ENCODE results near the gene COL7A1. TPM values are rescaled to one million over a fixed set of nuclear protein-coding genes. Genes with fewer than 3 reads are reported as not detected.

COL7A1 gene
- total RNA-seq, 2 donors from 2014 or later, result 15.7 to 16.6 TPM

- no peaks in the 10 kb centered on the region for H3K27me3 ChIP-seq (ENCODE audit: control insufficient read depth, insufficient read depth, low read length, poor library complexity, severe bottlenecking)
- 96 to 100% methylated on average over 3 to 6 of the region's 6 CpGs for whole genome bisulfite sequencing, 2 experiments (ENCODE audit: insufficient coverage in 1 of 2, insufficient read length in 1 of 2)
- H3K36me3 Mint-ChIP-seq (ENCODE audit: low read depth), result peaks cover 65% of the 10 kb centered on the region
Measured at GRCh38 chr3:48625600-48625999, 30.5 kb upstream of the COL7A1 start.

GRCh38 chr3:48624767-48625166 lies 29.6 kb upstream of the COL7A1 start:
- no peak overlapping the region for H3K27ac Mint-ChIP-seq
- no peak overlapping the region for H3K27ac ChIP-seq (ENCODE audit: low read depth, low read length)
- no peak overlapping the region for H3K4me3 Mint-ChIP-seq
- H3K4me1 ChIP-seq (ENCODE audit: control insufficient read depth, insufficient read depth, low read length), result no peaks in the 10 kb centered on the region
- H3K4me3 ChIP-seq (ENCODE audit: low read length), result no peak overlapping the region
- no peaks in the 10 kb centered on the region for H3K4me1 Mint-ChIP-seq
- H3K9me3 ChIP-seq (ENCODE audit: control insufficient read depth, low read length), result no peaks in the 10 kb centered on the region
- H3K27me3 ChIP-seq (ENCODE audit: control insufficient read depth, insufficient read depth, low read length, poor library complexity, severe bottlenecking), result no peaks in the 10 kb centered on the region
- peaks cover 58% of the 10 kb centered on the region for H3K36me3 Mint-ChIP-seq (ENCODE audit: low read depth)
- no peaks in the 10 kb centered on the region for H3K27me3 Mint-ChIP-seq (ENCODE audit: insufficient read depth)
- no peak for DNase-seq
- 90 to 95% methylated on average over 9 to 10 of the region's 10 CpGs for WGBS, 2 experiments (ENCODE audit: insufficient coverage in 1 of 2, insufficient read length in 1 of 2)
- H3K9me3 Mint-ChIP-seq, result no peaks in the 10 kb centered on the region
- H3K36me3 ChIP-seq (ENCODE audit: control insufficient read depth, insufficient read depth, low read length), result peaks cover 24% of the 10 kb centered on the region
- TF ChIP-seq CTCF (conservative IDR thresholded peaks at IDR 0.05), result no peak
- no peak overlapping the region for H3K9ac ChIP-seq (ENCODE audit: extremely low read depth, low read length, poor library complexity, severe bottlenecking)

More at GRCh38 chr3:48625600-48625999, 30.5 kb upstream of the COL7A1 start:
- no peaks in the 10 kb centered on the region for H3K4me1 Mint-ChIP-seq
- H3K9me3 ChIP-seq (ENCODE audit: control insufficient read depth, low read length), result no peaks in the 10 kb centered on the region
- no peaks in the 10 kb centered on the region for H3K4me1 ChIP-seq (ENCODE audit: control insufficient read depth, insufficient read depth, low read length)
- H3K27me3 Mint-ChIP-seq (ENCODE audit: insufficient read depth), result no peaks in the 10 kb centered on the region
- DNase-seq, result no peak
- H3K4me3 ChIP-seq (ENCODE audit: low read length), result no peak overlapping the region
- H3K4me3 Mint-ChIP-seq, result no peak overlapping the region
- no peak overlapping the region for H3K9ac ChIP-seq (ENCODE audit: extremely low read depth, low read length, poor library complexity, severe bottlenecking)
- peaks cover 33% of the 10 kb centered on the region for H3K36me3 ChIP-seq (ENCODE audit: control insufficient read depth, insufficient read depth, low read length)
- H3K27ac Mint-ChIP-seq, result no peak overlapping the region
- TF ChIP-seq CTCF (conservative IDR thresholded peaks at IDR 0.05), result no peak
- H3K27ac ChIP-seq (ENCODE audit: low read depth, low read length), result no peak overlapping the region
- no peaks in the 10 kb centered on the region for H3K9me3 Mint-ChIP-seq

- no peaks in the 10 kb centered on the region for H3K4me1 Mint-ChIP-seq
- DNase-seq, result no peak
- H3K4me3 ChIP-seq (ENCODE audit: low read length), result no peak overlapping the region
- no peaks in the 10 kb centered on the region for H3K9me3 Mint-ChIP-seq
- TF ChIP-seq CTCF (conservative IDR thresholded peaks at IDR 0.05), result no peak
- no peaks in the 10 kb centered on the region for H3K27me3 Mint-ChIP-seq (ENCODE audit: insufficient read depth)
- peaks cover under 1% of the 10 kb centered on the region for H3K9me3 ChIP-seq (ENCODE audit: control insufficient read depth, low read length)
- no peaks in the 10 kb centered on the region for H3K4me1 ChIP-seq (ENCODE audit: control insufficient read depth, insufficient read depth, low read length)
- H3K36me3 Mint-ChIP-seq (ENCODE audit: low read depth), result peaks cover 51% of the 10 kb centered on the region
- H3K36me3 ChIP-seq (ENCODE audit: control insufficient read depth, insufficient read depth, low read length), result peaks cover 20% of the 10 kb centered on the region
- H3K9ac ChIP-seq (ENCODE audit: extremely low read depth, low read length, poor library complexity, severe bottlenecking), result no peak overlapping the region
- no peak overlapping the region for H3K4me3 Mint-ChIP-seq
- no peak overlapping the region for H3K27ac ChIP-seq (ENCODE audit: low read depth, low read length)
- no peak overlapping the region for H3K27ac Mint-ChIP-seq
- 82 to 89% methylated on average over 3 to 6 of the region's 6 CpGs for WGBS, 2 experiments (ENCODE audit: insufficient coverage in 1 of 2, insufficient read length in 1 of 2)
- no peaks in the 10 kb centered on the region for H3K27me3 ChIP-seq (ENCODE audit: control insufficient read depth, insufficient read depth, low read length, poor library complexity, severe bottlenecking)
Measured at GRCh38 chr3:48623851-48624547, 28.9 kb upstream of the COL7A1 start.
